Measurements from ENCODE around the gene LYRM4. TPM values are rescaled to one million over a fixed set of nuclear protein-coding genes. Genes with fewer than 3 reads are reported as not detected.
"Not testable (repeated sequence)": the region's sequence is repeated elsewhere in the genome, so short reads cannot be mapped to it uniquely, and the experiment has no call there.

LYRM4 gene
- total RNA-seq, 1 donor from 2014 or later, result 9.1 TPM

GRCh38 chr6:5122504-5123112 is 138.1 kb downstream of the LYRM4 start:
- no peak for DNase-seq (ENCODE audit: low spot score)

DNA sequence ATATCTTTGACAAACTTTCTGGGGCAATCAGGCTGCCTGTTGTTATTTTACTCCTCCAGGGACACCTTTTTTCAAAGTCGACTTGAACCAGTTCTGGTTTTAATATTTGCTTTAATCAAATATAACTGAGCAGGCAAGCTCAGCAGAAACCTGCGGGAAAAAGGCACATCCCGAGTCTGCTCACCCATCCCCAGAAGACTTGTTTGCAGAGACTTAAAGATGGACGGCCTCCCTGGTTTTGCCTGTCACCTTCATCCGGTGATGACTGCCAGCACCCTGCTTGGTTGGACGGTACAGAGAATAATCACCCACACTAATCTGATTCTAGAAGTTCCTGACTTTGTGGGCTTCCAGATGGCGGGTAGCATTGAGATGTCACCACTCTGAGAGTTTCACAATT is 138.8 kb downstream of the LYRM4 start:
- DNase-seq (ENCODE audit: low spot score), result no peak

DNA sequence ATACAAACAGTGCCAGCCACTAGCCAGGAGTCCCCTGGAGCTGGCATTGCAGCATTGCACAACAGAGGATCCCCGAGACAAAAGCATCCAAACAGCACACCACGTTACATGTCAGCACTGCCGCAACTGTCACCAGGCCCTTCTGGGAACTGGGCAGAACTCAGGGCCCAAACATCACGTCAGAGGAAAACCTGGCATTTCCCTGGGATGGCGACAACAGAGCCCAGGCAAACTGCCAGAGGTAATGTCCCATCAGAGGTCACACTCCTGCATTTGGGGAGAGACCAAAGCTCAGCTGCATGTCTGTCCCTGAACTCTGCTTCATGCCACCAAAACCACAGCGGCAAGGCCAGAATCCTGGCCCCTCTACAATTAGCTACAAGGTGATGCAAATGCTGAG is 139.3 kb downstream of the LYRM4 start:
- no peak for DNase-seq (ENCODE audit: low spot score)

DNA sequence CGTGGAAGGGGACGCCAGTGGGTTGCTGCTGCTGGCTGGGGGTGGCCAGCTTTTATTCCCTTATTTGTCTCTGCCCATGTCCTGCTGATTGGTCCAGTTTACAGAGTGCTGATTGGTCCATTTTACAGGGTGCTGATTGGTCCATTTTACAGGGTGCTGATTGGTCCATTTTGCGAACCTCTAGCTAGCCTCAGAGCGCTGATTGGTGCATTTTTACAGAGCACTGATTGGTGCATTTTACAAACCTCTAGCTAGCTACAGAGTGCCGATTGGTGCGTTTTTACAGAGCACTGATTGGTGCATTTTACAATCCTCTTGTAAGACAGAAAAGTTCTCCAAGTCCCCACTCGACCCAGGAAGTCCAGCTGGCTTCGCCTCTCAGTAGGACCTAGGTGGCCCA is 140.2 kb downstream of the LYRM4 start:
- not testable (repeated sequence) for DNase-seq (ENCODE audit: low spot score)

DNA sequence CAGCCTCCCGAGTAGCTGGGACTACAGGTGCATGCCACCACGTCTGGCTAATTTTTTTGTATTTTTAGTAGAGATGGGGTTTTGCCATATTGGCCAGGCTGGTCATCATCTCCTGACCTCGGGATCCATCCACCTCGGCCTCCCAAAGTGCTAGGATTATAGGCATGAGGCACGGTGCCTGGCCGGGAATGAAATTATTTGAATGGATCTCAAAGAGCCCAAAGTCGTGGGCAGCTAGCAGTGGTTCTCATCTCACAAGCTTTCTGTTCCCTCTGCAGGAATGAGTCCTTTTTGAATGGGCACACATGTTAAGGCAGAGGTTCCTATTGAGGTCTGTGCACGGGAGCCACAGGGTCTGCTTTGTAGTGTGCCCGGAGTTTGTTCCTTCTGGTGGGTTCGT is 140.7 kb downstream of the LYRM4 start:
- no peak for DNase-seq (ENCODE audit: low spot score)

DNA sequence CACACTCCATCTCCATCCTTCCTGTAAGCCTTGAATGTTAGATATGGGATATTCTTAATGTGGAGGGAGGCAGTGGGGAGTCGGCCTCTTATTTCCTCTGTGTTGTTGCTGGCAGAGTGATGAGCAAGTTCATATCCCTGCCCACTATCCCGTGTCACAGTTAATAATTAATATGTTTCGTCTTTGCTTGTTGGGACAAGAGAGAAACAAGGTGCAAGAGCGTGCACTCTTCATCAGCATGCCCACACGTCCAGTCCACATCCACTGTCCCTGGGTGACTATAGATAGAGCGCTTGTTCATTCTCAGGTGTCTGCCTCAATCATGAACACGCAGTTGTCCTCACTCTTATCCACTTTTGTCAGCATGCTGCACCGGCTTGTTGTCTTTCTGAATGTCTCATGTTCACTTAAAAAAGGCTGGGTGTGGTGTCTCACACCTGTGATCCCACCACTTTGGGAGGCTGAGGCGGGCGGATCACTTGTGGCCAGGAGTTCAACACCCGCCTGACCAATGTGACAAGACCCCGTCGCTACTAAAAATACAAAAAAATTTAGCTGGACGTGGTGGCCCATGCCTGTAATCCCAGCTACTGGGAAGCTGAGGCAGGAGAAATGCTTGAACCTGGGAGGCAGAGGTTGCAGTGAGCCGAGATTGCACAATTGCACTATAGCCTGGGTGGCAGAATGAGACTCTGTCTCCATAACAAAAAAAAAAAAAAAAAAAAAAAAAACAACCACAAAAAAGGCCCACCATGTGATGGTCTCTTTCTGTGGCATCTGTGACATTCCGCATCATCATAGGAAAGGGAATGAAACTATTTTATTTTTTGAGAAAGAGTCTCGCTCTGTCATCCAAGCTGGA is 141.4 kb downstream of the LYRM4 start:
- DNase-seq (ENCODE audit: low spot score), result no peak

- DNase-seq (ENCODE audit: low spot score), result no peak
Observed at GRCh38 chr6:5116243-5116991, 144.3 kb downstream of the LYRM4 start.

DNA sequence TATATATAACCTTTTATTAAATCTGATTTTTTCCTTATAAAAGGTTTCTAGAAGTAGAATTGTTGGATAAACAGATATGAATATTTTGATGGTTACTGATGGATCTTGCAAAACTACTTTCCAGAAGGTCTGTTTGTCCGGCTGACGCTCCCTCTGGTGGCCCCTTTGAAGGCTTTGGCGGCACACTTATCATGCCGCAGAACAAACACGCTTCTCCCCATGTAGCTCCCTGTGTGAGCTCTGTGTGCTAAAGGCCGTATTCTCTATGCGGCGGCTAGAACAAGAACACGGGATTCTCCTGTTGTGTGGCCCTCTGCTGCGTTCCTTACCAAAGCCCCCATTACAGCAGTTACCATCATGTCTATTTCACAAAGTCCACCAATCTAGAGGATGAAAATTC is 145.6 kb downstream of the LYRM4 start:
- no peak for DNase-seq (ENCODE audit: low spot score)

DNA sequence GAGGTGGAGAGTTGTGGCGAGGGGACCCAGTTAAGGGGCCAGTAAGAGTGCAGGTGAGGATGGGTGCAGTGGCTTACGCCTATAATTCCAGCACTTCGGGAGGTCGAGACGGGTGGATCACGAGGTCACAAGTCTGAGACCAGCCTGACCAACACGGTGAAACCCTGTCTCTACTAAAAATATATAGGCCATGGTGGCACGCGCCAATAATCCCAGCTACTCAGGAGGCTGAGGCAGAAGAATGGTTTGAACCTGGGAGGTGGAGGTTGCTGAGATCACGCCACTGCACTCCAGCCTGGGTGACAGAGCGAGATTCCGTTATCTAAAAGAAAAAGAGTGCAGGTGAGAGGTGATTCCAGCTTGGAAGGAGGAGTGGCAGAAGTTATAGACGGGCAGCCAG is 147.7 kb downstream of the LYRM4 start:
- DNase-seq (ENCODE audit: low spot score), result no peak

DNA sequence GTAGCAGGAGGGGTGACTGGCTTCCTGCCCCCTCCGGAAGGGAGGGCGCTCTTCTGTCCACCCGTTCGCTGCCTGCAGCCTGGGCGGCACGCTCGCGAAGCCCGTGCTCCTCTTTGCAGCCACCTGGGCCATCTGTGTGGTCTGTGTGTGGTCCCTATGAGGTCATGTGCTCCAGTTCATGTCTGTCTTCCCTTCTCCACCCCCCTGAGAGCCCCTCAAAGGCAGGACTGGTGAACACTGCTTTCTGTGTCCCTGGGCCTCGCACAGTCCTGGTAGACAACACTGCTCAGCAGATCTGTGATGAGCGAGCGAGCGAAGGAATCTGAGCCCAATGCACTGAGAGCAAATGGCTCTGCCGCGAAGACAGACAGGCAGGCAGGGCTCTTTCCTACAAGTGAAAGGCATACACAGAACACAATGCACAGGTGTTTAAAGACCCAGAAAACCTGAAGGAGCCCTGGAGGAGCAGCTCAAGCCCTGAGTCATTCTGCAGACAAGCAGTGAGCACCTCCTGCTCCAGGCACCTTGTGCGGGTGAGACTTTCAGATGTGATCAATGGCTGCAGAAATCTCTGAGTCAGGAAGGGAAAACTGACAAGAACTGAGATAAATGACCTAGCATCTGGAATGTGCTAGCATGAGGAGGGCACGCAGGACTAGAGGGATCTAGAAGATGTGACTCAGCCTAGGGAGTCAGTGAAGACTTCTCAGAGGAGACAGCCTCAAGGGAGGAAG is 148.5 kb downstream of the LYRM4 start:
- no peak for DNase-seq (ENCODE audit: low spot score)

- no peak for DNase-seq (ENCODE audit: low spot score)
Observed at GRCh38 chr6:5111626-5112025, 149.1 kb downstream of the LYRM4 start.

DNA sequence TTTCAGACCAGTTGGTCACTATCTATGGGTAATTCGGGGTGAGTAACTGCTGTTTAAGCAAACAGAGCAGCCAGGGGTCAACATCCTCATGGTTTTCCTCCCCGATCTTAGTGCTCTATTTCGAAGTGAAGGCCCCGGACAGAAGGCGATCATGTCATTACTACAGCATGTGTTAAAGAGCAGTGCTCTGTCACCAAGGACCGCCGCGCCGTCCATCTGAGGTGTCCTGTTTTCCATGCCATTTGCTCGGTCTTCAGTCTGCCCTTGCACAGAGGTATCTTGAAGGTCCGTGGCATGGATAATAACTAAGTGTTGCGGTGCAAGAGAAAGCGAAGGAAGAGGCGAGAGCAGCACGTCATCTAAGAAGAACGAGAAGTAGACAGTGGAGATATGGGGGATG is 150.5 kb downstream of the LYRM4 start:
- DNase-seq (ENCODE audit: low spot score), result no peak

DNA sequence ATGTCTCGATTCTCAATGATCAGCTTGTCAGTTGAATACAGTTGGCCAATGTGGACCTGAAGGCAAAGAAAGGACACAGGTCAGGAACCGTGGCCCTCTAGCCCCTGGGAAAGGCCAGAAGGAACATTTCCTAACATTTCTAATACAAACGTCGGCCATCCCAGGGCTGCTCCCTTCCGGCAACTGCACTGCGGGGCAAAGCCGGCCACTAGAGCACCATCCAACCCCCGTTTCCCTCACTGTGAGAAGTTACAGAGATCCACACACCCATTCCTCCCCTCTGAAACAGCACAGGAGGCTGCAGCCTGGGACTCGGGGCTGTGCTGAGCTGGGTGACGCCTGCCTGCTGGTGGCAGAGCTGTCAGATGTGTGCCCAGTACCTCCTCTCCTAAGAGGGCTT is 151.3 kb downstream of the LYRM4 start:
- DNase-seq (ENCODE audit: low spot score), result no peak

DNA sequence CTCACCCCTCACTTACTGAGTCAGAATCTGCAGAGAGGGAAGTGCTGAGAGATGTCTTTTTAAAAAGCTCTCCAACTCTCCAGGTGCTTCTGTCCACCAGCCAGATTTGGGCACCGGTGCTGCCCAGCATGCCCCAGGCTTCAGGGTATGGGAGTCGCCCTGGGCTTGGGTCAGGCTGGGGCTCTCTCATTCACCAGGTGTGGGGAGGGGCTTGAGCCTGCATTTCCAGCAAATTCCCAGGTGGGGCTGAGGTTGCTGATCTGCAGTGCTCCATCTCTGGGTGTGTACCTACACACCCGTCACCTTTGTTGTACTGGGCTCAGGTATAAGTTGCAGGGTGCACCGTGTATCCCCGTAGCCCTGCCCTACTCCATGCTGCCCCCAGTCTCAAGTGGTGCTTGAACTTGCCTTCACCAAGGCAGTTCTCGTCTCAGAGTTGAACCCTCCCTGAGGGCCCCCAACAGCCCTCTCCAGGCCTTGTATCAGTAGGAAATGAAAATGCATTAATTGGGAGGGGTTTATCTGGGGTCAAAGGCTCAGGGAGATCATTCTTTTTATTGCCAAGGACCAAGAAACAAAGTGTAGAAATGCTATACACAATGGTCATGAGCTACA is 152.1 kb downstream of the LYRM4 start:
- no peak for DNase-seq (ENCODE audit: low spot score)

DNA sequence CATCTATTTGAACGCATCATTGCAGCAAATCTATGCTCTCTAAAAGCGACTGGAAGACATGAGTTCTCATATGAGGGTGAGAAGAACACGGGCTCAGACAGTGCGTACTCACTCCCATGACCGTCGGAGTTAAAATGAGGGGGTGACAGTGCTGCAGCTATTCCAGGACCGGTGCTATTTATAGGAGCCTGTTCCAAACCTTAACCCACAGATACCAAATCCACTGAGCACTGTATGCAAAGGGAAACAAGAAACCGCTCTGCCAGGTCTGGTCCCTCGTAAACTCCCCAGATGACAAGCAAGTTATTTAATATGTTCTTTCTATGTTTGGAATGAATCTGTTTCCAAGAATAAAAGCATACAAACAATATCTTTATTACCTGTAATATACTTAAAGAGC is 152.7 kb downstream of the LYRM4 start:
- DNase-seq (ENCODE audit: low spot score), result no peak

DNA sequence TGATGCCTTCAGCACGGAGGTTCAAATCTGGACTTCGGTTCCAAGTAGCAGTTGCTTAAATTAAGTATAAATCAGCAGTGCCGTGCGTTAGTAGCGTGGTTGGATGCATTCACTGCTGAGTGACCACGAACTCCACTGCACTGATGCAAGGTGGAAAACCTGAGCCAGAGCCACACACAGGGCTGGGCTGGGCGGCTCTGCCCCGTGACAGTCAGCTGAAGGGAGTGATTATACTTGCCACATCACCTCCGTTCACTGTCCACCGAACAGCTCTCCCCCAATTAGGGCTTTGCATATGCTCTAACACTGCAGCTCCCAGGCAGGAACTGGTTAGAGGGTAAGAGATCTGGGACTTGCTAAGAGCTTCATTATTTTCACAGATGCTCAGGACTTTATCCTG is 153.4 kb downstream of the LYRM4 start:
- no peak for DNase-seq (ENCODE audit: low spot score)

GRCh38 chr6:5105146-5105545 is 155.6 kb downstream of the LYRM4 start:
- no peak for DNase-seq (ENCODE audit: low spot score)

DNA sequence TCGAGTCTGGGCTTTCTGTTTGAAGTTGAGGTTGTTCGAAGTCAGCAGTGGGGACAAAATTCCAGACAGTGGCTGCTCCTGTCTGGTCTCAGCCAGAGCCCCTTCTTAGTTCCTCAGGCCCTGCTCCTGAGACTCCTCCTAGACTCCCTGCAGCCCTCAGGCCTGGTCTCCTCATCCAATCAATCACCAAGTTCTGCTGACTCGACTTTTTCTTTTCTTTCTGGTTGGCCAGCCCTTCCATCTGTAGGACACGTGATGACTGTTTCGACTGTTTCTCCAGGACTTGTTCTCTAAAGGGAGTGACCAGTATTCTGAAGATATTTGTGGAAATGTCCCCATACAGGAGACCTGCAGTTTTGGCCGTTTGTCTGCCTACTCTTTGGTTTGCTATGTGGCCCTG is 156.1 kb downstream of the LYRM4 start:
- DNase-seq (ENCODE audit: low spot score), result no peak

DNA sequence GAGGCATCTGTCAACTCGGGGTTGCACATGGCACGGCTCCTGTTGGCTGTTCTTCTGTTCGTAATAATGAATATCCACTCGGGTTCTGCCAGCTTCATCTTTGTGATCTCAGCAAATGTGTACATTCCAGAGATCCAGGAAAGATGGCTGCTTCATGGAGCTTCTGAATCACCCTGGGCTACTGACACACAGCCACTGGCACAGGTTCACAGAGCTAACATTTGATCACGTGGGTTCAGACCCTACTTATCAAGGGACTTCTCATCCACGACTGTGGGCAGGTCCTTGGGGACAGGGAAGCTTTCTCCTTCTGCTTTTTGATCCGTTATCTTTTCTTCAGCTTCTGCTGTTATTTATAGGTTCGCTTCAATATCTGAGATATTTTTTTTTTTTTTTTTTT is 157.5 kb downstream of the LYRM4 start:
- DNase-seq (ENCODE audit: low spot score), result no peak

- DNase-seq (ENCODE audit: low spot score), result no peak
Observed at GRCh38 chr6:5102267-5102970, 158.3 kb downstream of the LYRM4 start.

DNA sequence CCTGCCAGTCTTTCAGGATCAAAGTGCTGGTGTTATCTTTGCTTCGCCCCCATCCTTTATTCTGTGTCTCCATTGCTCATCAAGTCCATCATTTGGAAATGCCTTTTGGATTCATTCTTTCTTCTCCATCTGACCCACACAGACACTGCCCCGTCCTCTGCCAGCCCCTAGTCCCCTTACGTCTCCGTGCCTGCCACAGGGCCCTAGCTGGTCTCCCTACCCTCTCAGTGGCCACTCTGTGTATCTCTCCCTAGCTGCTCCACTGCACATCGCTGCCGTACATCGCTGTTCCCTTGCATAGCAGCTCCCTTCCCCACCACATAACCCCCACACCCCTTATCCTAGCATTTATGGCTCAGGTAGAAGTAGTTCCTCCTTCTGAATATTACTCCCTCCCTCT is 159.9 kb downstream of the LYRM4 start:
- no peak for DNase-seq (ENCODE audit: low spot score)

All from umbilical cord (tissue), 2 donors.